Vagina (tissue), 2 donors: Measurements from ENCODE around the gene MDK. TPM values are rescaled to one million over a fixed set of nuclear protein-coding genes. Genes with fewer than 3 reads are reported as not detected.

ENCODE experiments used
- DNase-seq, 2 donors: peaks; one replicate each; pipeline ENCODE4 v3.0.0-alpha.2; 2017; ENCODE audit errors: extremely low spot score in 2 of 2
- H3K27ac ChIP-seq: fragments of 200-600 bp; sonication (generic); one replicate; pipeline ENCODE4 v1.5.1; 2019
- H3K27me3 ChIP-seq: fragments of 200-600 bp; sonication (generic); one replicate; pipeline ENCODE4 v1.5.1; 2019
- H3K36me3 ChIP-seq, 2 donors: fragments of 200-600 bp; sonication (generic); one replicate each; pipeline ENCODE4 v1.5.1; 2017 to 2019
- H3K4me1 ChIP-seq: fragments of 200-600 bp; sonication (generic); one replicate; pipeline ENCODE4 v1.5.1; 2019
- H3K4me3 ChIP-seq, 2 donors: fragments of 200-600 bp; sonication (generic); 1 replicate in 1 of 2; 2 replicates in 1 of 2; pipeline ENCODE4 v1.5.1; 2016 to 2019
- H3K9me3 ChIP-seq: fragments of 200-600 bp; sonication (generic); one replicate; pipeline ENCODE4 v1.5.1; 2019
- POLR2A ChIP-seq, 2 donors: fragments of 450-650 bp; IDR thresholded peaks; one replicate each; pipeline ENCODE4 v1.6.1; 2017; ENCODE audit warnings: antibody characterized with exemption in 2 of 2, mild to moderate bottlenecking in 2 of 2, moderate library complexity in 2 of 2
- POLR2AphosphoS5 ChIP-seq, 2 donors: sonication (generic); formaldehyde crosslinking; IDR thresholded peaks; one replicate each; pipeline ENCODE4 v1.9.0; 2017; ENCODE audit warnings: antibody characterized with exemption in 2 of 2, mild to moderate bottlenecking in 2 of 2, low read depth in 1 of 2; ENCODE audit not compliant: insufficient read depth in 1 of 2
- intact Hi-C: fragments of 100-400 bp; cut with DNase I; formaldehyde crosslinking; loops from one replicate; pipeline ENCODE4 v1.15.1; 2023
- total RNA-seq: library from RNA; depleted of rRNA; stranded (reverse); fragments of >200 nt; gene quantifications from one replicate; pipeline ENCODE4 v1.2.3, GENCODE V29; 2016
- TF ChIP-seq, protein P1 (sequence below), 3 experiments: fragments of 450-650 bp in 2 of 3; fragments of 200-600 bp in 1 of 3; sonication (generic) in 1 of 3; IDR thresholded peaks; one replicate each; pipeline ENCODE4 v1.5.1; 2017 to 2019; ENCODE audit warnings: antibody characterized with exemption in 3 of 3, mild to moderate bottlenecking in 2 of 3, moderate library complexity in 2 of 3

MDK gene
- total RNA-seq, 1 donor from 2014 or later, result 142 TPM

DNA sequence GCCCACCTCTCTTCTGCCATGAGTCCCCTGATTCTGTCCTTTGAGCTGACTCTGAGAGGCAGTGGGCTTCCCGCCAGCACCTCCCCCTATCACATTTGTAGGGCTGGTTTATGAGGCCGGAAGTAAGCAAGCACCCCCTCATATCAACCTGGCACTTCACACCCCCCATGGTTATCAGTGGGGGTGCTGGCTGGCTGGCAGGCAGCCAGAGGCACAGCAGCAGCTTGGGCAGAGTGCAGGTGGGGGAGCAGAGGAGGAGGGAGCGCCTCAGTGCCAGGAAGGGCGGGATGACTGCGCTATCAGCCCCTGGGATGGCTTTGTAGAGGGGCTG is 33.0 kb downstream of the MDK start:
- H3K27ac ChIP-seq, result no peak overlapping the region
- no peak for TF ChIP-seq POLR2AphosphoS5 (IDR thresholded peaks at IDR 0.05; ENCODE audit: insufficient read depth in 1 of 2, low read depth in 1 of 2)
- TF ChIP-seq, protein P1, sequence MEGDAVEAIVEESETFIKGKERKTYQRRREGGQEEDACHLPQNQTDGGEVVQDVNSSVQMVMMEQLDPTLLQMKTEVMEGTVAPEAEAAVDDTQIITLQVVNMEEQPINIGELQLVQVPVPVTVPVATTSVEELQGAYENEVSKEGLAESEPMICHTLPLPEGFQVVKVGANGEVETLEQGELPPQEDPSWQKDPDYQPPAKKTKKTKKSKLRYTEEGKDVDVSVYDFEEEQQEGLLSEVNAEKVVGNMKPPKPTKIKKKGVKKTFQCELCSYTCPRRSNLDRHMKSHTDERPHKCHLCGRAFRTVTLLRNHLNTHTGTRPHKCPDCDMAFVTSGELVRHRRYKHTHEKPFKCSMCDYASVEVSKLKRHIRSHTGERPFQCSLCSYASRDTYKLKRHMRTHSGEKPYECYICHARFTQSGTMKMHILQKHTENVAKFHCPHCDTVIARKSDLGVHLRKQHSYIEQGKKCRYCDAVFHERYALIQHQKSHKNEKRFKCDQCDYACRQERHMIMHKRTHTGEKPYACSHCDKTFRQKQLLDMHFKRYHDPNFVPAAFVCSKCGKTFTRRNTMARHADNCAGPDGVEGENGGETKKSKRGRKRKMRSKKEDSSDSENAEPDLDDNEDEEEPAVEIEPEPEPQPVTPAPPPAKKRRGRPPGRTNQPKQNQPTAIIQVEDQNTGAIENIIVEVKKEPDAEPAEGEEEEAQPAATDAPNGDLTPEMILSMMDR (IDR thresholded peaks at IDR 0.05), result no peak
- TF ChIP-seq POLR2A (IDR thresholded peaks at IDR 0.05), result no peak
- intact Hi-C loops, result no loop called here
- no peaks in the 10 kb centered on the region for H3K4me1 ChIP-seq
- no peaks in the 10 kb centered on the region for H3K9me3 ChIP-seq
- no peak for DNase-seq
- H3K4me3 ChIP-seq, result no peak overlapping the region
- peaks cover 0 to 43% of the 10 kb centered on the region in 2 donors for H3K36me3 ChIP-seq
- H3K27me3 ChIP-seq, result no peaks in the 10 kb centered on the region

DNA sequence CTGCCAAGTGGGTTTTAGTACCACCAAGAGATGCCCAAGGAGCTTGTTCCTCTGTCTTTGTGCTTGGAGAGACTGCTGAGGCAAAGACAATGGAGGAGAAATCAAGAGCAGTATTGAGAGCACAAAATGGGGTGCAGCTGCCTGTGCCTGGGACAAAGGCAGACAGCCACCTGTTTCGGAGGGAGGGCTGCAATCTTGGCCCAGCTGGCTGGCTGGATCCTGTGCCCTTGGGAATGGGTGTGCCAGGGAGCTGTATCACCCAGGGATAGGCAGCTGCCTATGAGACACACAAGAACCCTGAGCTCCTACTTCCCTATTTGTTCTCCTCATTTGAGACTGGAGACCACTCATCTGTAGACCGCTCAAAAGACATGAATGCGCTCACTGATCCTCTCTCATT is 33.4 kb downstream of the MDK start:
- Histone ChIP-seq H3K27ac (no peak overlapping the region), H3K9me3 (no peaks in the 10 kb centered on the region), H3K27me3 (no peaks in the 10 kb centered on the region), H3K4me1 (no peaks in the 10 kb centered on the region), H3K36me3 (peaks cover 0 to 39% of the 10 kb centered on the region in 2 donors), H3K4me3 (no peak overlapping the region)
- TF ChIP-seq POLR2AphosphoS5 (IDR thresholded peaks at IDR 0.05; ENCODE audit: insufficient read depth in 1 of 2, low read depth in 1 of 2) (no peak), POLR2A (IDR thresholded peaks at IDR 0.05) (no peak)
- TF ChIP-seq, protein P1 (IDR thresholded peaks at IDR 0.05), result no peak
- no peak for DNase-seq
- intact Hi-C loops, result no loop called here

DNA sequence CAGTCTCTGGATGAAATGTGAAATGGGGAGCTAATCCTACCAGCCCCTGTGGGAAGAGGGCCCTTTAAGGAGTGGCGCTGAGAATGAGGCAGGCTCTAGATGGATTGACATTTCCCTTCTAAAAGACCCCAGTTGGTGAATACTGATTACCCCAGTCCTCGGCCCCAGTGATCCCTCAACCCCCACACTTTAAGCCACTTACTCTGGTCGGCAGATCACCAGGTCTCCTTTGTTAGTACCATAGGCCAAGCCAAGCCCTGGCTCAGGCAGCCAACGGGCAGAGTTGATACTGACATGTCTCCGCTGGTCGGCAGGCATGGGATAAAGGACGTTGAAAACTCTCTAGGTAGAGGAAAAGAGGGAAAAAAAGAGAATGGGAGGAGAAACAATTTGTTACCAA is 36.2 kb downstream of the MDK start:
- no peak for DNase-seq
- Histone ChIP-seq H3K4me3 (no peak overlapping the region), H3K9me3 (no peaks in the 10 kb centered on the region), H3K27me3 (no peaks in the 10 kb centered on the region), H3K36me3 (peaks cover 0 to 40% of the 10 kb centered on the region in 2 donors), H3K4me1 (no peaks in the 10 kb centered on the region), H3K27ac (no peak overlapping the region)
- intact Hi-C loops, result no loop called here
- TF ChIP-seq POLR2AphosphoS5 (IDR thresholded peaks at IDR 0.05; ENCODE audit: insufficient read depth in 1 of 2, low read depth in 1 of 2) (no peak), POLR2A (IDR thresholded peaks at IDR 0.05) (no peak)
- TF ChIP-seq, protein P1 (IDR thresholded peaks at IDR 0.05), result no peak

DNA sequence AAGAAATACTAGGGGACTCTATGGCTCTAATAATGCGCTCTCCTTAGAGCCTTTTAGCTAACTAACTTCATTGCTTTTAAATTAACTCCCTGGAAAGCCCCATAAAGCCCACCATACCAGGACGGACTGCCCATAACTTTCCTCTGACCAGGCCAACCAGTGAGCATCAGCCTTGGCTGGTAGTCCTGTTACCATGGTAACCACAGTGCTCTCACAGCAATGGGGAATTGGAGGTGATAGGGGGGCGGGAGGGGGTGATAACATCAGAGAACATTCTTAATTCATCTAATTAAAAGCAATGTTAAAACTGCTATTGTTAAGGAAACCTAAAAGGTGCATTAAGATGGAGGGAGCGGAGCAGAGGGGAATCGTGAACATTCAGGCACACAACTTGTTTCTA is 37.3 kb downstream of the MDK start:
- no peak overlapping the region for H3K27ac ChIP-seq
- peaks cover 0 to 35% of the 10 kb centered on the region in 2 donors for H3K36me3 ChIP-seq
- intact Hi-C loops, result no loop called here
- H3K4me3 ChIP-seq, result no peak overlapping the region
- TF ChIP-seq POLR2AphosphoS5 (IDR thresholded peaks at IDR 0.05; ENCODE audit: insufficient read depth in 1 of 2, low read depth in 1 of 2), result no peak
- TF ChIP-seq, protein P1 (IDR thresholded peaks at IDR 0.05), result no peak
- TF ChIP-seq POLR2A (IDR thresholded peaks at IDR 0.05), result no peak
- DNase-seq, result no peak
- H3K9me3 ChIP-seq, result no peaks in the 10 kb centered on the region
- H3K27me3 ChIP-seq, result no peaks in the 10 kb centered on the region
- H3K4me1 ChIP-seq, result no peaks in the 10 kb centered on the region

DNA sequence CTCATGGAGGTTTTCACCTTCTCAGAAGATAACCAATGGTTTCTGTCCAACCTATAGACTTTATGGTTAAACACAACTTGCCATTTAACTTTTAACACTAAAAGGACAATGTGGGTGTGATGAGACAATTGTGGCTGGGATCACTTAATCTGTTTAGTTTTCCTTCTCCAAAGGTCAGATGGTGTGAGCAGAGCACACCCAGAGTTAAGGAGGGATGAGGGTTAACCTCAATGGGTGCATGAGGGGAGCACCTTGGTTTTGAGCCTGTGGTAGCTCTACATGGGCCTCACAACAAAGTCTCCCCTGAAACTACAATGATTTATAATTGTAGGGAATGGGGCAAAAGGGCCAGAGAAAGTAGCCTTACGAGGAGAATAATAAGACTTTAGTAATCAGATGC is 39.0 kb downstream of the MDK start:
- H3K4me3 ChIP-seq, result no peak overlapping the region
- H3K4me1 ChIP-seq, result no peaks in the 10 kb centered on the region
- no peak for DNase-seq
- peaks cover 0 to 19% of the 10 kb centered on the region in 2 donors for H3K36me3 ChIP-seq
- intact Hi-C loops, result no loop called here
- H3K9me3 ChIP-seq, result no peaks in the 10 kb centered on the region
- no peak for TF ChIP-seq POLR2AphosphoS5 (IDR thresholded peaks at IDR 0.05; ENCODE audit: insufficient read depth in 1 of 2, low read depth in 1 of 2)
- no peak for TF ChIP-seq POLR2A (IDR thresholded peaks at IDR 0.05)
- TF ChIP-seq, protein P1 (IDR thresholded peaks at IDR 0.05), result no peak
- H3K27me3 ChIP-seq, result no peaks in the 10 kb centered on the region
- no peak overlapping the region for H3K27ac ChIP-seq
